RPMI7951 (cell line): ENCODE measurements around the gene TTC28. TPM values are rescaled to one million over a fixed set of nuclear protein-coding genes. Genes with fewer than 3 reads are reported as not detected.
A peak's percentile ranks its signal among the peaks of the same experiment; 100 is the strongest.
"Not testable (repeated sequence)": the region's sequence is repeated elsewhere in the genome, so short reads cannot be mapped to it uniquely, and the experiment has no call there.

Experiments used
- DNase-seq: peaks from one replicate; pipeline ENCODE4 v3.0.0-alpha.2; 2012; ENCODE audit warnings: low read depth
- total RNA-seq: library from RNA; depleted of rRNA; stranded (reverse); fragments of >200 nt; shearing (Covaris generic); gene quantifications from 2 replicates; pipeline ENCODE4 v1.2.3, GENCODE V29; 2014

The TTC28 gene
- total RNA-seq, 1 experiment from 2014 or later = 0.96 TPM

GRCh38 chr22:28183078-28183860, 496.4 kb downstream of the TTC28 start:
- no peak for DNase-seq

GRCh38 chr22:28180804-28181731, 498.6 kb downstream of the TTC28 start:
- no peak for DNase-seq

- no peak for DNase-seq
Measured at GRCh38 chr22:28179392-28179791, 500.2 kb downstream of the TTC28 start.

- DNase-seq = no peak
Measured at GRCh38 chr22:28175730-28176492, 503.7 kb downstream of the TTC28 start.

GRCh38 chr22:28174509-28174908, 505.1 kb downstream of the TTC28 start:
- no peak for DNase-seq

- DNase-seq = peak; percentile 41
Measured at GRCh38 chr22:28172892-28173670, 506.6 kb downstream of the TTC28 start.

GRCh38 chr22:28171712-28172111, 507.9 kb downstream of the TTC28 start:
- no peak for DNase-seq

- DNase-seq = peak; percentile 1
Measured at GRCh38 chr22:28171115-28171514, 508.5 kb downstream of the TTC28 start.

- not testable (repeated sequence) for DNase-seq
Measured at GRCh38 chr22:28169314-28169713, 510.3 kb downstream of the TTC28 start.

- no peak for DNase-seq
Measured at GRCh38 chr22:28155808-28156207, 523.8 kb downstream of the TTC28 start.

- no peak for DNase-seq
Measured at GRCh38 chr22:28154861-28155260, 524.8 kb downstream of the TTC28 start.

- DNase-seq = no peak
Measured at GRCh38 chr22:28151151-28151816, 528.4 kb downstream of the TTC28 start.

GRCh38 chr22:28148816-28149465, 530.7 kb downstream of the TTC28 start:
- no peak for DNase-seq

- DNase-seq = no peak
Measured at GRCh38 chr22:28147401-28147800, 532.2 kb downstream of the TTC28 start.

- no peak for DNase-seq
Measured at GRCh38 chr22:28146401-28147314, 533.0 kb downstream of the TTC28 start.

GRCh38 chr22:28143961-28144745, 535.5 kb downstream of the TTC28 start:
- DNase-seq = no peak

GRCh38 chr22:28143241-28143865, 536.3 kb downstream of the TTC28 start:
- DNase-seq = no peak
